CD4-positive, alpha-beta T cell treated with Interleukin-4 for 1 hour (primary cell): ENCODE results near the gene EPB41L3.
"Not testable (repeated sequence)": the region's sequence is repeated elsewhere in the genome, so short reads cannot be mapped to it uniquely, and the experiment has no call there.

Experiments
- DNase-seq, 2 donors: peaks; one replicate each; pipeline ENCODE4 v3.0.0-alpha.2; 2020 to 2022

The EPB41L3 gene

DNA sequence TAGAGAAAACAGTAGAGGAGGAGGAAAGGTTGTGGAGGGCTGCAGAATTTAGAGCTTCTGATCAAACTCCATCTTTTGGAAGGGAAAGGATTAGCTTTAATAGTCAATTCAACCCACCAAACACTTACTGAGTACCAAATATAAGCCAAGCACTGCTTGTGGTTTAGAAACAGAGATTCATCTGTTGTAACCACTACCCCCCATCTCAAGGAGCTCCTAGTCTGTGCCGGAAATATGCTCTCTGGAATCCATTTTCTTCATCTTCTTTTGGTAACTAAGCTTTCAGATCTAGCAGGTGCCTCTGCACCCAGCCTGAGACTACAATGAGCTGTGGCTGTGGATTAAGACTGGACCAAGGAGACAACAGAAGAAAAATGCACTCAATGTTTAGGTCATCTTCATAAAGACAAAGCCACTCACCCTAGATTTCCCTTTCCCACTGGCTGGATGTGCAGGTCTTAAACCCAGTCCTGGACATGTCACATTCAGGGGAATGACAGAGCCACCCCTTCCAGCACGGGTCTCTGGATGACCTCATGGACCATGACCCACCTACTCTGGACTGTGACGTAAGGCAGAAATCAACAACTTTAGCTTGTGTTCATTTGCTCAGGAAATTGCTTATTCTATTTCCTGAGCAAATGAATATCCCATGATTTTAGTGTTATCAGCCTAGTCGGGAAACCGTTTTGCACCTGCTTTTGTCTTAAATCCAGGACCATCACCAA lies 52.9 kb downstream of the EPB41L3 start:
- DNase-seq: no peak

DNA sequence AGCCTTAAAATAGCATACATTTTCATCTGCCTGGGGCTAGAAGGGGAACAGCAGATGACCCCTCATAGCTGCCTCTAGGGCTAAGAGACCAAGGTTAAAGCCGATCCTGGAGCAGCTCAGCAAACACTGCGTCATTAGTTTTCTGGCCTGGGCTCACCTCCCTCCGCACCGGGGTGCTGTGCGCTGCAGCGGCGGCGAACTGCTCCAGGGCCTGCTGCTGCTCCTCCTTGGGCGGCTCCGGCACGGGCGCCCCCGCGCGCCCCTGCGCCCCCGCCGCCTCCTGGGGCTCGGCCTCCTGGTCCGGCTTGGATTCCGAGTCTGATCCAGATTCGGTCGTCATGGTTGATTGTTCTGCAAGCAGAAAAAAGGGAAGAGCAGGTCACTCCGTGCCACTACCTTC lies 55.0 kb downstream of the EPB41L3 start:
- DNase-seq: no peak

DNA sequence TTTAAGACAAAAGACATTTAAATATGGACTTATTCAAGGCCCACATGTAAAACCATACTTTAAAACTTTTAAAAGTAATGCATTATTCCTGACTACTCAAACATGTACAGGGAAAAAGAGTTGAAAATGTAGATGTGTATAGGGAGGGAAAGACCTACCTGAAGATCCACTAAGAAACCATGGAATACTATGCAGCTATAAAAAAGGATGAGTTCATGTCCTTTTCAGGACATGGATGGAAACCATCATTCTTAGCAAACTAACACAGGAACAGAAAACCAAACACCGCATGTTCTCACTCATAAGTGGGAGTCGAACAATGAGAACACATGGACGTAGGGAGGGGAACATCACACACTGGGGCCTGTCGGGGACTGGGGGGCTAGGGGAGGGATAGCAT lies 55.8 kb downstream of the EPB41L3 start:
- DNase-seq: not testable (repeated sequence)

DNA sequence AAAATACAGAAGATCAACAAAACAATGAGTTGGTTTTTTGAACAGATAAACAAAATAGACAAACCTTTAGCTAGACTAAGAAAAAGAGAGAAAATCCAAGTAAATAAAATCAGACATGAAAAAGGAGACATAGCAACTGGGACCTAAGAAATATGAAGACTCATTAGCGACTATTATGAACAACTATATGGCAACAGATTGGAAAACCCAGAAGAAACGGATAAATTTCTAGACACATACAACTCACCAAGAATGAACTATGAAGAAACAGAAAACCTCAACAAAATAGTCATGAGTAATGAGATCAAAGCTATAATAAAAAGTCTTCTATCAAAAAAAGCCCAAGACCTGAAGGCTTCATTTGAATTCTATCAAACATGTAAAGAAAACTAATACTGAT lies 59.3 kb downstream of the EPB41L3 start:
- no peak for DNase-seq

DNA sequence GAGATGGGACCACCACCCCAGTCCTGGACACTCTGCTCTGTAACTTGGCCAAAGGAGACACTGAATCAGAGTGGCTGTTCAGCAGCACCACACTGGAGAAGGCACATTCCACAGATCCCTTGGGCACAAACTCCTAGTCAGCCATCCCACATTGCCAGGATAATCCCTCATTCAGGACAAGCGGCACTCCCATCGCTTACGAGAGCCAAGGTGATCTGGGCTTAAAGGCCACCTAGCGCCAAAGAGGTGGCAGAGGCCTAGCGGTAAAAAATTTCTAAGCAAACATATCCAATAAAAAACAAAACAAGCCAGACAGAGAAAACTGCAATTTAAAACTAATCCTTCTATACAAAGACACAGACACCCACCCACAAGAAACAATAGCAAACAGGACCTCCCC lies 62.2 kb downstream of the EPB41L3 start:
- DNase-seq: no peak

DNA sequence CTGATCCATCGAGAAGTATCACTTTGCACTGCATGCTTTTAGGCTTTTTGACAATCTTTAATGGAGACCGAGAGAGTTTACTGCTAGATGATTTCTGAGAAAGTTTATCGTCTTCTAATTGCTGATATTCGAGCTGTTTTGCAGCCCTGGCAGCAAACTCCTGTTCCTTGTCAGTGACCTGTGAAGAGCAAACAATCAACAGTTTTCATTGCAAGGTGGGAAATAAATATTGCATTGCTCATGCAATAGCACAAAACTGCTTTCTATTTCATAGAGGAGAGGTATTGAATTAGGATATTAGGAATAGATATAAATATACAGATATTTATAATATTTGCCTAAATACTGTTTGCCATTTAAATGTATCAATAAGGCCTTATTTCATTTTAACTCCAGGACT lies 65.5 kb downstream of the EPB41L3 start:
- no peak for DNase-seq

DNA sequence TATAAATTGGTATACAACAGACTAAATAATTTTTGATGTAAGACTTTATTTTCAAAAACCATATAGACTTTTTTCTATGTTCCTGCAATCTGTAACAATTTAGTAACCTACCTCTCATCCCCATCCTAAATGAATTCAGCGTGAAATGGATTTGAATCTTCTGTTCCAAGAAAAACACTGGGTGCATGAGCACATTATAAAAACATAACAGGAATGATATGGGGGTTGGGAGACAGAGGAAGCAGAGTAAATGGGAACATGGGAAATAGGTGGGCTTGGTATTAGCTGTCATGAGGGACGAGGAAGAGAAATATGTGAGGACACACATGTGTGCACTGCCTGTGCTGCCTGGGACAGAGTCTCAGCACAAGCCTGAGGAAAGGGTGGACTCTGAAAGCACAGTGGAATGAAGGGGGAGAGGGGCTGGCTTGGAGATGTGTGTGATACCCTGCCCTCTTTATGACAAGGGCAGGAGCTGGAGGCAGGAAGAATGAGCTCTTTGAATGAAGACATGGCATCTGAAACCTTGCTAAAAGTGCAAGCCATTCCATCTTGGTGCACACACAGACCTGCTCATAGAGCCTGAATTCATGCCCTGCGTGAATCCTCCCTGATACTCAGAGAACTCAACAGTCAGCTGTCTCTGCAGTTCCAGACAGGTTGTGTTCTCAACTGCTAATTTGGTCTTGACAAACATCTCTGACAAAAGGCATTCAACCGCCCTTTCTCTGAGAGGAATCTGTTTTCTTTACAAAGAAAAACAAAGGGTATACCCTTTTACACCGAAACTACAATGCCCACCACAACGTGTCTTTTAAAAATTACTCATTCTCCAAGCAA lies 66.6 kb downstream of the EPB41L3 start:
- no peak for DNase-seq

DNA sequence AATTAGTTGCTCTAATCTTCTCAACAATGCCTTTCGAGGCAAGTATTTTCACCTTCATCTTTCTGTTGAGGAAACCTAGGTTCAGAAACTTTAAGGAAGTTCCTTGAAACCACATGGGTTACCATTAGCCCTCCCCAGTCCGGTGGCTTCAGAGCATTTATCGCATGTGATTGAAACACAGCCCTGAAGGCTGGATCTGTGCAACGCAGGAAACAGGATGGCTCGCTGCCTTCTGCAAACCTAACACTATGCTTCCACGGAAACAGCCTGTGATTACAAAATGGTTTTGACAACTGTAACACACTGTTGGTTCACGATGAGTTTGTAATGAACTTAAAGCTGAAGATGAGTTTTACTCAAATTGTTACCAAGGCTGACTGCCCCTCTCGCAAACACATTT lies 68.5 kb downstream of the EPB41L3 start:
- peak; percentile 15 to 58 for DNase-seq

DNA sequence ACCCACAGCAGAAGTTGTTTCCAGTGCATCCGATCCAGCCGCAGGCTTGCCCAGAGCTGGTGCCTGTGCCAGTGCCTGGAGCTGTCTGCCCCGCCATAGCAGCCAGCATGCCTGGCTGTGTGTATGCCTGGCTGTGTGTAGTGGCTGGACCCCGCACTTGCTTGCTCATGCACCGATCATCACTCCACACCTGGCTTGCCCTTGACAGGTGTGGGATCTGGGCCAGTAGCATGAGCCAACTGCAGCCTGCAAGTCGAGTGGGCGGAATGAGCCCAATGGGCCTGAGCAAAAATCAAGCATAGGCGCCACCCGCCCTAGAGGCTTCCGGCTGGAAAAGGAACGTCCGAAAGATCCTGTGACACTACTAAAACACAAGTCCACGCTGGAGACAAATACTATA lies 74.5 kb downstream of the EPB41L3 start:
- no peak for DNase-seq

DNA sequence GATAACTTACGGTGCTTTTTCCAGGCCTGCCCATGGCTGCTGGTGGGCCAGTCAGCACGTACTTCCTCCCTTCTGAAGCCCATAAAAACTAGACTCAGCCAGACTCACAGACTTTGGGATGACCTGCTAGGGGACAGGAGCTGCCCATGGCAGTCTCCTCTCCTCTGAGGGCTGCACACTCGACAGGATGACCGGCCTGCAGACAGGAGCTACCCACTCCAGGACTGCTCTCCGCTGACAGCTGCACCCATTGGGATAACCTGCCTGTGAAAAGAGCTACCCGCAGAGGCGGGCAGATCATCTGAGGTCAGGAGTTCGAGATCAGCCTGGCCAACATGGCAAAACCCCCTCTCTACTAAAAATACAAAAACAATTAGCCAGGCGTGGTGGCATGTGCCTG lies 75.4 kb downstream of the EPB41L3 start:
- DNase-seq: no peak

DNA sequence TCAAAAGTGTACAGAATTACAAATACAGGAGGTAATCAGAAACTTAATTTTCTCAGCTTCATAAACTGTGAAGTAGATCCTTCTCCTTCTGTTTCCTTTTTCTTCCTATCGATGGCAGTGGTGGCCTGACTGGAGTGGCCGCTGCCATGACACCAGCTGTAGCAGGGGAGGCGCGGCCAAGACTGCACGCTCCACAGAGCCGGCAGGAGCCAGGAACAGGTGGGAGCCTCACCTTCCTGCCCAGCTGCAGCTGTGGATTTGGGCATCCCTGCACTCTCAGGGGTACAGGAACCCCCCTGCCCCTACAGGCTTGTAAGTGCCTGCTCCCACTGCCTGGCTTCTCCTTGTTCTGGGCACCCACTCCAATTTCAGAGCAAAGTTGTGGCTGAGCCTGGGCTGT lies 76.1 kb downstream of the EPB41L3 start:
- DNase-seq: no peak

DNA sequence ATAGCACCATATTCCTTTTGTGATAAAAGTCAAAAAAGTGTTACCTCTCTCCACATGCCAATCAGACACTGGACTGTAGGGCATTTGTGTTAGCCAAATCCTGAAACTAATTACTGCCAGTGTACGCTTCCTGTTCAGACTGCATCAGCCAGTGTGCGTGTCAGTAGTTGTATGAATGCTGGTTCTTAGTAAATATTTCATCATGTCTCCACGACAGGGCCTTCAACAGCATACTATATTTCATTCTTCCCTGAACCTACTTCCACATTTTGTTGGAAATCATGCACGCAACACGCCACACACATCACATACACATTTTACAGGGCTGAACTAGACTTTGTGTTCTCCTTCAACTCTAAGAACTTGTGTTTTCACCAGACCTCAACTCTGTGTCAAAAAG lies 77.5 kb downstream of the EPB41L3 start:
- DNase-seq: peak; percentile 10 to 58

DNA sequence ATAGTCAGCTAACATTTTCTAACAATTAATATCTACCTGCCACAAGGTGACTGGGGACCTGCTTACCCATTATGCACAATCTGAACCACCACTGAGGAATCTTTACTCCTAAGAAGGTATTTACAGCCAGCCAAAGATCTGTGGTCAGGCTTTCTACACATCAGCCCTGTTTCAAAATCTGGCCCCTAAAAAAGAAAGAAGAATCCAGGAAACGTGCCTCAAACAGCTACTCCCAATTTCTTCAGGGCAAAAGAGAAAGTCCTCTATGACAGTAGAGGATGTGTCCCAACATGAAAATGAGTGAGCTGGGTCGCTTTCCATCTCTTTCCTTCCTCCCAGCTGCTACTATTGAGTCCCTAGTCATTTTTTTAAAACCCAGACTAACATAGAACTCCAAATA lies 79.5 kb downstream of the EPB41L3 start:
- DNase-seq: no peak

DNA sequence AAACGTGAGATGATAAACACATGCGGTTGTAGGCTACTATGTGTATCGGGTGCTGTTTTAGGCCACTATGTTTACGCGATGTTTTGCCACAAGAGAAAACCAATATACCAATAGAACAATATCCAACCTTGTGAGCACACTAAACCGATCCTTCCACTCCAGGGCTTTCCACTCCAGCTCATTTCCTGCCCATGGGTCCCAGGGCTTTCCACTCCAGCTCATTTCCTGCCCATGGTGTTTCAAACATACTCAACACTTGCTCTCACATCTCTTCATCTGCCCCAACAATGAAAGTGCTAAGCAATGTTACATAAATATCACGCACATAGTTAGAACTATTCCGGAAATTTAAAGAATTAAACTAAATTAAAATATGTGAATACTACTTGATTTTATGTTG lies 80.0 kb downstream of the EPB41L3 start:
- DNase-seq: no peak

DNA sequence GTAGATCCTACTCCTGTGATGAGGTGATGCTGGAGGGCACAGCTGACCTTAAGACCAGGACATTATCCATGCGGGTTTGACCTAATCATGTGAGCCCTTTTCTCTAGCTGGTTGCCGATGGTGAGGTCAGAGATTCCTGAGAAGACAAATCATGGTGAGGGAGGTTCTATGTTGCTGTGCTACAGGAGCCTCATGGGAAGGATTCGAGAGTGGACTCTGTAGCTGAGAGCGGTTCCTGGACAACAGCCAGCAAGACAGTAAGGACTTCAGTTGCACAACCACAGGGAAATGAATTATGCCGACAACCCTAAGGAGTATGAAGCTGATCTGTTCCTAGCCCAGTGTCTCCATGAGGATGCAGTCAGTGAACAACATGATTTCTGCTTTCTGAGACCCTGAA lies 80.4 kb downstream of the EPB41L3 start:
- DNase-seq: peak in 1 of 2 donors; percentile 62

DNA sequence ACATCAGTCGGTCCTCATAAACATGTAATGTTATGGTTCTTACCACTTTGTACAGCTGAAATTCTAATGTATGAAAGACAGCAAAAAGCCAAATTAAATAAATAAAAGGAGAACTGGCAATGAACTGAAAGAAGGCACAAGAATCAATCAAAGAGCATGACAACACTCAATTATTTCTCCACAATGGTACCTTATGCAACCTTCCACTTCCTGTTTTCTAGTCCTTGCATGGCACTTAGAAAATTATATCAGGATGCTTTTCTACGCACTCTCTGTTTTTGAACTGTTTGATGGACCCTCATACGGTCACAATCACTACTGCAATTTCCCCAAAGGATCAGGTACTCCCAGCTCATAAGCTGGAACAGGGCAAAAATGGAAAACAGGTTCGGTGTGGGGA lies 81.6 kb downstream of the EPB41L3 start:
- DNase-seq: no peak

DNA sequence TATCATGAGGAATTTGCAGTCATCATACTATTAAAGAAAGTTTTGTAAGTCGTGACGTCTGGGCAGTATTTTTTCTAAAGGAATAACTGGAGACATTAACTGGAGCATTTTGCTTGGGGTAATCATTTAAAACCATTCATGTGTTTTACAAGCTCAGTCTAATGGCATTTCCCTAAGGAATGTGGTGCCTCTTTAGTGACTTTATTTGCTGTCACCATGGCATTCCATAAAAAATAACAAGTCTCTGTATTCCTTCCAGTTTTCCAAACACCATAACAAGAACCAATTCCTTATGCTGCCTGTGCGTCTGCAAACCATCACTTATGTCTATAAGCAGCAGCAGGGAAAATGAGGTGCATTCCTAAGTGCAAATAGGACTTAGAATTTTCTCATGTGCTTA lies 82.8 kb downstream of the EPB41L3 start:
- DNase-seq: no peak

DNA sequence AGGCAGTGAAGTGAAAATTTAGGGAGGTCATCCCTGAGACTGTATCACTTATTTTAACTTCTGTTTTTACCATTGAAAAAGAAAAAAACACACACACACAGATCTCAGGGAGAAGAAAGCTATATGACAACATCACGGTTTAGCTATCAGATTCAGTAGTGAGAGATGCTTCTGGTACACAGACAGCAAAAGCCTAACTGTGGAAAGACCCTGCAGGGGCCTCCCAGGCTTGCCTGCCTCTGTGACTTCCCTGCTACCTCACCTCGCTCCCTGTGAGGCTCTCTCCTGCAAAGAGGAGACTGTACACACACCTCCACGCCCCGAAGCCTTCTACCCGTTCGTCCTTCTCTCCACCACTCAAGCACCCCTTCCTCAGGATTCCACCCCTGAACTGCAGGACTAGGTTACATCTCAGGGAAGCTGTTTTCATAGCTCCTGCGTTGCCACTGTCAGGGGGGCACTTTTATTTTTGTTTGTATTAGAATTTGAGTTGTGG lies 86.3 kb downstream of the EPB41L3 start:
- no peak for DNase-seq

DNA sequence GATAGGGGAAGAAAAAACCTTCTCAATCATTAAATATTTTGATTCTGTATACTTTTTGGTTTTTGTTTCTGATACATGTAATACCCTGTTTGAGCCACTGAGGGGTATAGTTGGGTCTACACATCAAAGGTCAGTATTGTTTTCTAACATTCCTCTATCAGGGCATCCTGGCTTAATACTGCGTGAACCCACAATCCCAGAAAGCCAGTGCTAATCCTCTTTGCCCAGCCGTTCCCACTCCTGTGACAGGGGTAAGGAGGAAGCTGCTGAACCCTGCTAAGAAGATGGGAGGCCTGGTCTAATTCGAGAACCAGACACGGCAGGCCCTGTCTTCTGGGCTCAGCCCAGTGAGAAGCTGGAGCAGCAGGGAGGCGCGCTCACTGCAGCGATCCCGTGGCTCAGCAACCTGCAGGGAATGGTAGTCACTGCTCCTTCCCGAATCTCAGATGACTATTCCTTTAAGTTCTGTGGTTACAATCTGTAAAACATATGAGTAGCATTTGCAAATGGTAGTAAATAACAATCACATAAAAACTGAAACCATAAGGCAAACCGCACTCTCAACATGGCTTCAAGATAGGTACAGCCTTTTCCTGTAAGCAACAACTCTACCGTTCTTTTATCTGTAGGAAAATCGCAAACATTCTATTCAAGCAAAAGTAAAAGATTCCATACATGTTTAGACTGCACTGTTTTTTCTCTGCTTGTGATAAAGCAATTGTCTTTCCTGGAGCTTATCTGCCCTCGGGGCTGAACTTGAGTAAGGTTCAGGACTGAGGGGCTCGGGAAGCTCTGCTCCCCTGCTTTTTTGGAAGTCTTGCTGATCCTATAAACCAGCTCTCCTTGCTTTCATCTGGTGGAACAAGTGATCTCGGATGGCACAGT lies 87.0 kb downstream of the EPB41L3 start:
- peak in 1 of 2 donors; percentile 17 for DNase-seq

DNA sequence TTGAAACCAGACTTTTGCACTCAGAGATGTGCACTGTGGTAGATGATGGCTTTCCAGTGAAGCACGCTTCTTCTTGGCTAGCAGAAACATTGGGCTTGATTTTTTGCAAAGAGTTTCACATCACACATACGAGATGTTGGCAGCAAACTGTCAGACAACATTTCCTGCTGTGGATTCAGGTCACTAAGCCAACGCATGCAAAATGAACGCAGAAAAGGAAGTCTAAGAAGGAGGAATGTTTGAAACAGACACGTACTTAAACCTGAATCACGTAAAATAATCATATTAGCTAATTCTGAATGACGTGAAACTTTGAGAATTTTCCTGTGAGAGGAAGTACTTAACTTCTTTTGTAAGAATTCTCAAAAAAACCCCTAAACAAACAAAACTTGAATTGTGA lies 88.1 kb downstream of the EPB41L3 start:
- peak; percentile 22 to 42 for DNase-seq

DNA sequence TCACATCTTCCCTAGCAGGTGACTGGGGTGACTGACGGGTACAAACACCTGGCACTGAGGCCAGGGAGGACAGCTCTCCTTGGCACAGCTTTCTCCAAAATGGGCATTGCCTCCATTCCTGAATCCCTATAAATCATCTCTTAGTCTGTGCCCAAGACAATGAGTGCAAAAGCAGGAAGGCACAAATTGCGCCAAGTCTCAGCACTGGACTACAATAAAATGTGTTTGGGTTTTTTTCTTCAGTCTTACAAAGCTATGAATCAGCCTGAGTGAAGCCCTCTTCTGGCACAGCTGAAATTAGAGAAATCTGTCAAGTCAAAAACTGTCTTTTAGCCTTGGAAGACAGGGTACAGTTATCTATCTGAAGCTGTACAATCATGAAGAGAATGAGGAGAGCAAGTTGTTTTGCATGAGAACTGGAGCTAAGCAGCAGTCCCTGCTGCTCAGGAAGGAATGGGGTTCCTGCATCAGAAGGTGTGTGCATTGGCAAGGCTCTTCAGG lies 90.8 kb downstream of the EPB41L3 start:
- no peak for DNase-seq

DNA sequence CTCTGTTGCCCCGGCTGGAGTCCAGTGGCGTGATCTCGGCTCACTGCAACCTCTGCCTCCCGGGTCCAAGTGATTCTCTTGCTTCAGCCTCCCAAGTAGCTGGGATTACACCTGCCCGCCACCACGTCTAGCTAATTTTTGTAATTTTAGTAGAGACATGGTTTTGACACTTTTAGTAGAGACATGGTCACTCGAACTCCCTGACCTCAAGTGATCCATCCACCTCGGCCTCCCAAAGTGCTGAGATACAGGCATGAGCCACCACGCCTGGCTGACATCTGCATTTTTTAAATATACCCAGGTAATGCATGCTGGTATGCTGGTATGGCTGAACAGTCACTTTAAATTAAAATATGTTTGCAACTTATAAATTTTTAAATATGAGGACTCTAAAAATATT lies 91.9 kb downstream of the EPB41L3 start:
- no peak for DNase-seq

DNA sequence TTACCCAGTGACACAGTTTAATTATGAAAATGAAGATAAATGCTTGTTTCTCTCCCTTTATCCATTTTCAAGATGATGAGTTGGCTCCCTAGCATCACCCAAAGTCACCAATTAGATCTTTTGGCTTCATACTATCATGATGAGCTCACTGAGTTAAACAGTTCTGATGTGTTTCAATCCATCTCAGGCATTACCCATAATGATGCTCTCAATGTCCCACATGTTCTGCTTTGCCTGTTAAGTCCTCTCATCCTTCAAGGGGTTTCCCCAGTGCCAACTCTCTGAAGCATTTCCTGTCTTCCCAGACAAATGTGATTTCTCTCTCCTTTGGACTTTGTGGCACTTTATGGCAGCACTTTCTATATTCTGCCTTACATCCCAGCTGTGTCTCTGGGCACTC lies 92.6 kb downstream of the EPB41L3 start:
- no peak for DNase-seq
